BJ (cell line): Measurements from ENCODE around the gene FAM20A. TPM values are rescaled to one million over a fixed set of nuclear protein-coding genes. Genes with fewer than 3 reads are reported as not detected.

Experiments
- CTCF ChIA-PET: fragments of 350-600 bp; formaldehyde crosslinking; extraction: SDS; loops from one replicate; lab custom pipeline; 2021; ENCODE audit warnings: antibody characterized with exemption, inconsistent platforms; lab: Yijun Ruan, JAX
- POLR2A ChIA-PET: fragments of 300-600 bp; sonication (Branson Sonifier 250); formaldehyde crosslinking; extraction: SDS; loops from one replicate; lab custom pipeline; 2021; ENCODE audit warnings: antibody characterized with exemption; lab: Charles Lee
- DNase-seq: peaks from one replicate; pipeline ENCODE4 v3.0.0-alpha.2; 2011; ENCODE audit warnings: low read depth
- H3K27me3 ChIP-seq: 2 replicates; pipeline ENCODE4 v1.6.0; 2011; ENCODE audit warnings: low read length; ENCODE audit not compliant: control insufficient read depth, insufficient read depth
- H3K36me3 ChIP-seq: 2 replicates; pipeline ENCODE4 v1.5.1; 2011; ENCODE audit warnings: low read length; ENCODE audit not compliant: control insufficient read depth, insufficient read depth
- H3K4me3 ChIP-seq: 2 replicates; pipeline ENCODE4 v1.5.1; 2011; ENCODE audit warnings: low read depth, mild to moderate bottlenecking, control low read depth, low read length
- polyA plus RNA-seq: library from polyadenylated mRNA; depleted of rRNA; stranded (reverse); fragments of >200 nt; gene quantifications from 2 replicates; pipeline ENCODE4 v1.2.3, GENCODE V29; 2011
- TF ChIP-seq, protein P1 (sequence below): IDR thresholded peaks from 2 replicates; pipeline ENCODE4 v1.5.1; 2011; ENCODE audit warnings: low read depth, mild to moderate bottlenecking, control low read depth, inconsistent platforms, low read length, moderate library complexity; ENCODE audit not compliant: insufficient read depth

Gene FAM20A
- polyA plus RNA-seq, 1 experiment, result 24.1 TPM

DNA sequence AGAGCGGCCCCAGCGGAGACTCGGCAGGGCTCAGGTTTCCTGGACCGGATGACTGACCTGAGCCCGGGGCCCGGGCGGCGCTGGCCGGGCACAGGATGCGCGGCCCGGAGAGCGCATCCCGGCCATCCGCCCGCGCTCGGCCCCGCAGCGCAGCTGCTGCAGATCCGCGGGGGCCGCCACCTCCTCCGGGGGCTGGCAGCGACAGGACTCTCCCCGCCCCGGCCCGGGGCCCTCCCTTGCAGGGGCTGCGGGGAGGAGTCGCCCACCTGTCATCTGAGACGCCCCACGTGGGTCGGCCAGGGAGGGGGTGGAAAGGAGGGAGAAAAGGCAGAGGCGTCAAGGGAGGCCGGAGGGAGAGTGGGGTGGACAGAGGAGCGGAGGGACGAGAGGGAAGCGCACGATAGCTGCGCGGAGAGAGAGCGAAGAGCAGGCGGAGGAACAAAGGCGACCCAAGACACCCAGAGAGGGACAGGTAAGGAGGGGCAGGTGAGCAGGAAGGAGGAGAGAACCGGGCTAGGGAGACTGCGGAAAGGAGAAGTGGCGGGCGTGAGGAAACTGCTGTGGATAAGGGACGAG lies 89.4 kb downstream of the FAM20A start:
- TF ChIP-seq, protein P1, sequence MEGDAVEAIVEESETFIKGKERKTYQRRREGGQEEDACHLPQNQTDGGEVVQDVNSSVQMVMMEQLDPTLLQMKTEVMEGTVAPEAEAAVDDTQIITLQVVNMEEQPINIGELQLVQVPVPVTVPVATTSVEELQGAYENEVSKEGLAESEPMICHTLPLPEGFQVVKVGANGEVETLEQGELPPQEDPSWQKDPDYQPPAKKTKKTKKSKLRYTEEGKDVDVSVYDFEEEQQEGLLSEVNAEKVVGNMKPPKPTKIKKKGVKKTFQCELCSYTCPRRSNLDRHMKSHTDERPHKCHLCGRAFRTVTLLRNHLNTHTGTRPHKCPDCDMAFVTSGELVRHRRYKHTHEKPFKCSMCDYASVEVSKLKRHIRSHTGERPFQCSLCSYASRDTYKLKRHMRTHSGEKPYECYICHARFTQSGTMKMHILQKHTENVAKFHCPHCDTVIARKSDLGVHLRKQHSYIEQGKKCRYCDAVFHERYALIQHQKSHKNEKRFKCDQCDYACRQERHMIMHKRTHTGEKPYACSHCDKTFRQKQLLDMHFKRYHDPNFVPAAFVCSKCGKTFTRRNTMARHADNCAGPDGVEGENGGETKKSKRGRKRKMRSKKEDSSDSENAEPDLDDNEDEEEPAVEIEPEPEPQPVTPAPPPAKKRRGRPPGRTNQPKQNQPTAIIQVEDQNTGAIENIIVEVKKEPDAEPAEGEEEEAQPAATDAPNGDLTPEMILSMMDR, result no peak; the same call in 1 of the 2 replicates
- DNase-seq, result peak; percentile 15
- no peaks in the 10 kb centered on the region for H3K36me3 ChIP-seq
- H3K4me3 ChIP-seq, result peak overlapping the region; percentile 75
- CTCF ChIA-PET, result interaction anchor here (0.9 to 1.7 kb wide), 7 partner anchors 8 to 248 kb away, joined by 3 to 6 read pairs (median 4); no protein-coding TSS in a partner anchor
- POLR2A ChIA-PET, result no interaction called here
- H3K27me3 ChIP-seq, result no peaks in the 10 kb centered on the region

DNA sequence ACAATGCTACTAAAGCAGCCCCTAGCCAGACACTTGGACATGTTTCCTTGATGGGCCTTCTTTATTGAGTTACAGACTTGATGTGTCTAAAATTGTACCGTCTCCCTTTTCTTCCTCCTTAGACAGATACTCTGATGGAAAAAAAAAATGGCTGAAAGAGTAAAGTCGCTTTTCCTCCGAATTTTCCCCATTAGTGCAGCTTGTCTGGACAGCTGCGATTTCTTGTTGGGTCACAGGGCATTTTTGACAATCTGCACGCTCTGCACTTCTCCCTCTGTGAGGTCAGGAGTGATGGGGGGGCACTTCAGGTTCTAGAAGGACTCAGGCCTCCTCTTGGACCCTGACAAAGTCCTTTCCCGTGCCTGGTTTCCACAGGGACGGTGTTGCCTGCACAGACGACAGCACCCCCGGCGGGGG lies 89.9 kb downstream of the FAM20A start:
- DNase-seq, result no peak
- H3K27me3 ChIP-seq, result no peaks in the 10 kb centered on the region
- ChIA-PET POLR2A (no interaction called here), CTCF (interaction anchor here (0.9 to 1.1 kb wide), 2 partner anchors 8 to 43 kb away, joined by 4 to 6 read pairs; no protein-coding TSS in a partner anchor)
- TF ChIP-seq, protein P1, result peak; percentile 32; the same call in 1 of the 2 replicates
- peak overlapping the region; percentile 75 for H3K4me3 ChIP-seq
- no peaks in the 10 kb centered on the region for H3K36me3 ChIP-seq

DNA sequence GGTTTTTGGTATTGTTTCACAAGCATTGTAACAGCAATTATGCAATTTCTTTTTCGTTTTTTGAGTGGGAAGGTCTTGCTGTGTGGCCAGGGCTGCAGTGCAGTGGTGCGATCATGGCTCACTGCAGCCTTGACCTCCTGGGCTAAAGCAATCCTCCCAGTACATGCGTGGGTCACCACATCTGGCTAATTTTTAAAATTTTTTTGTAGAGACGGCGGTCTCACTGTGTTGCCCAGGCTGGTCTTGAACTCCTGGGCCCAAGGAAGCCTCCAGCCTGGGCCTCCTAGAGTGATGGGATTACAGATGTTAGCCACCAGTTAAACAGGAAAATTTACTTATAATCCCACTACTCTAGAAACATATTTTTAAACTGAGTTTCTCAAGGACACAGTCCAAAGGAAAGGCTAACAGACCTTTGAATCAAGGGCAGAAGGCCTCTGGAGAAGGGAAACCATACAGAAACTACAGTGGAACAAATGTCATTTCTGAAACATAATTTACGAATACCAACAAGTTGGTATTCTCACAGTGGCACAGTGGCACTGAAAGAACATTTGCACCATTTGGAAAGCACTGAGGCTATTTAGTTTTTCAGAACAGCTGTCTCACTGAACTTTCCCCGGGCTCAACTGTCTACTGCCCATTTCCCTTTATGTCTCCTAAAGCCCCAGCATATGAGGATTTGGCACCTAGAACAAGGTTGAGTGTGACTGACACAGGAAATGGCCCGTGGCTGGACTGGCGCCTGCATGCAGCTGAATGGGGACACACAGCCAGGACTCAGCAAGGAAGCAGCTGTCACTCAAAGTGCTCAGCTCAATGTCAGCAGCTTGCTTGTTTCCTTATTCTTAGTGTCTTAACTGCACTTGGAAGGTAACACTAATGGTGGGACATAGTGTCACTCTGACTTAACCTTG lies 91.8 kb downstream of the FAM20A start:
- Histone ChIP-seq H3K36me3 (no peaks in the 10 kb centered on the region), H3K27me3 (no peaks in the 10 kb centered on the region), H3K4me3 (no peak overlapping the region)
- DNase-seq, result no peak
- ChIA-PET CTCF (no interaction called here), POLR2A (no interaction called here)
- TF ChIP-seq, protein P1, result no peak

DNA sequence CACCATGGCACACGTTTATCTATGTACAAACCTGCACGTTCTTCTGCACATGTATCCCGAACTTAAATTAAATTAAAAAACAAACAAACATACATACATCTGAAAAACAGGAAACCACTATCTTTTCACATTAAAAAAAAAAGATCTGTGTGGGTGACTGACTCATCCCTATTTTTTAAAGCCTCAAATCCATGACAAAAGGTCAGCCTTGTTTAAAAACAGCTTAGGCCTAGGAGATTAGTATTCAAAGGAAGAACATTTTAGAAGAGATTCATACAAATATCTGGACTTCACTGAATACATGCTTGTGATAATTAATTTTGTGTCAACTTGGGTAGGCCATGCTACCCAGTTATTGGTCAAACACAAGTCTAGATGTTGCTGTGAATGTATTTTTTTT lies 93.6 kb downstream of the FAM20A start:
- no peak for DNase-seq
- Histone ChIP-seq H3K4me3 (no peak overlapping the region), H3K27me3 (no peaks in the 10 kb centered on the region; the same call in 1 of the 2 replicates), H3K36me3 (no peaks in the 10 kb centered on the region)
- POLR2A ChIA-PET, result no interaction called here
- CTCF ChIA-PET, result interaction anchor here (0.8 kb wide), 1 partner anchor 41 kb away, joined by 3 read pairs; no protein-coding TSS in a partner anchor
- TF ChIP-seq, protein P1, result no peak

DNA sequence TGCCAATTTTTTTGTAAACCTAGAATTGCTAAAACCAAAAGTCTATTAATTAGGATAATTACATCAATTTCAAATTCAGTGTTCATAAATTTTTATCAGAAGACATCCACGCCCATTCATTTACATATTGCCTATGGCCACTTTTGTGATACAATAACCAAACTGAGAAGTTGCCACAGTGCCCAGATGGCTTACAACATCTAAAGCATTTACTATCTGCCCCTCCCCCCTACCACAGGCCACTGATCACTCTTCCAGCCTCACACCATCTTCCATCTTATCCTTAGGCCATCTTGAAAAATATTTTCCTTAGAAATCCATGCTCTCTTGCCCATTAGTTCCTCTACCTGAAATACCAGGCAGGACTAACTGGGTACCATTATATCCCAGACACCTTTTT lies 95.2 kb downstream of the FAM20A start:
- ChIA-PET POLR2A (no interaction called here), CTCF (interaction anchor here (1.2 kb wide), 1 partner anchor 31 kb away, joined by 4 read pairs; no protein-coding TSS in a partner anchor)
- no peak overlapping the region for H3K4me3 ChIP-seq
- no peak for DNase-seq
- no peaks in the 10 kb centered on the region for H3K36me3 ChIP-seq
- TF ChIP-seq, protein P1, result no peak
- H3K27me3 ChIP-seq, result no peaks in the 10 kb centered on the region; the same call in 1 of the 2 replicates
